ENCODE data around the gene PFN1.

GRCh38 chr17:4966844-4967538, 18.7 kb upstream of the PFN1 start:
- TF ChIP-seq CTCF (IDR thresholded peaks at IDR 0.05 in 2 of 3, conservative IDR thresholded peaks at IDR 0.05 in 1 of 3; ENCODE audit: borderline replicate concordance in 1 of 3, insufficient read depth in 1 of 3, low read depth in 2 of 3, low read length in 2 of 3) (no peak), MAX (IDR thresholded peaks at IDR 0.05) (peak; percentile 67; the same call in 1 of the 2 replicates), POLR2A (IDR thresholded peaks at IDR 0.05; ENCODE audit: borderline replicate concordance, extremely low read depth, insufficient read depth, insufficient read length) (no peak), SP1 (IDR thresholded peaks at IDR 0.05; ENCODE audit: low read depth) (peak; percentile 99), JUND (IDR thresholded peaks at IDR 0.05) (no peak), EZH2 (IDR thresholded peaks at IDR 0.05) (no peak), YY1 (IDR thresholded peaks at IDR 0.05; ENCODE audit: extremely low read depth, insufficient replicate concordance, low read depth, low read length) (peak; percentile 31)

Data from HCT116 (cell line).